K562 (cell line): ENCODE measurements around the gene BCL10. TPM values are rescaled to one million over a fixed set of nuclear protein-coding genes. Genes with fewer than 3 reads are reported as not detected.
A peak's percentile ranks its signal among the peaks of the same experiment; 100 is the strongest.

Source experiments
- AFF1 ChIP-seq, 2 experiments: fragments of 450-650 bp; IDR thresholded peaks; 2 replicates each; pipeline ENCODE4 v1.6.1; 2018; ENCODE audit warnings: mild to moderate bottlenecking in 2 of 2, low read depth in 1 of 2; ENCODE audit not compliant: partially characterized antibody in 2 of 2
- CEBPG ChIP-seq, 3 experiments: fragments of 200-800 bp in 1 of 3; sonication (Bioruptor generic) in 1 of 3; sonication (generic) in 1 of 3; formaldehyde crosslinking in 1 of 3; IDR thresholded peaks in 2 of 3; conservative IDR thresholded peaks in 1 of 3; 2 replicates each; pipeline versions ENCODE4 v1.6.1 to v1.8.0; 2016 to 2022; ENCODE audit warnings: missing compliant biosample characterization in 2 of 3, missing genetic modification characterization in 2 of 3, mild to moderate bottlenecking in 1 of 3, missing genetic modification reagents in 1 of 3
- HIVEP1 ChIP-seq: fragments of 250-450 bp; sonication (Bioruptor Pico); IDR thresholded peaks from 2 replicates; pipeline ENCODE4 v1.4.0; 2020; ENCODE audit warnings: mild to moderate bottlenecking
- KDM4B ChIP-seq, 2 experiments: fragments of 450-650 bp in 1 of 2; sonication (generic) in 1 of 2; IDR thresholded peaks; 2 replicates each; pipeline ENCODE4 v1.6.1; 2016 to 2017; ENCODE audit warnings: borderline replicate concordance in 2 of 2, antibody characterized with exemption in 1 of 2, low read depth in 1 of 2, mild to moderate bottlenecking in 1 of 2
- LEF1 ChIP-seq: fragments of 450-650 bp; IDR thresholded peaks from 2 replicates; pipeline ENCODE4 v1.6.1; 2016; ENCODE audit warnings: mild to moderate bottlenecking
- MAFG ChIP-seq: fragments of 450-650 bp; conservative IDR thresholded peaks from 2 replicates; pipeline ENCODE4 v1.6.1; 2016; ENCODE audit warnings: missing genetic modification characterization, missing compliant biosample characterization
- MAX ChIP-seq: sonication (generic); formaldehyde crosslinking; IDR thresholded peaks from 2 replicates; pipeline ENCODE4 v1.9.0; 2022; ENCODE audit warnings: mild to moderate bottlenecking, missing genetic modification reagents
- NR2C2 ChIP-seq, 2 experiments: fragments of 200-800 bp in 1 of 2; sonication (Bioruptor generic) in 1 of 2; sonication (generic) in 1 of 2; formaldehyde crosslinking in 1 of 2; IDR thresholded peaks; 2 replicates each; pipeline versions ENCODE4 v1.6.1 to v1.8.0; 2016 to 2022; ENCODE audit warnings: mild to moderate bottlenecking in 1 of 2, missing compliant biosample characterization in 1 of 2, missing genetic modification characterization in 1 of 2, missing genetic modification reagents in 1 of 2
- NRF1 ChIP-seq, 2 experiments: fragments of 450-650 bp; IDR thresholded peaks in 1 of 2; conservative IDR thresholded peaks in 1 of 2; 2 replicates each; pipeline ENCODE4 v1.6.1; 2014; ENCODE audit warnings: mild to moderate bottlenecking in 2 of 2
- PCBP2 ChIP-seq: fragments of 200-400 bp; formaldehyde crosslinking; IDR thresholded peaks from 2 replicates; pipeline ENCODE4 v1.6.1; 2018; ENCODE audit warnings: low read length, low read depth, mild to moderate bottlenecking, moderate library complexity; ENCODE audit not compliant: poor library complexity, severe bottlenecking
- POLR2H ChIP-seq: IDR thresholded peaks from 2 replicates; pipeline ENCODE4 v1.6.1; 2016; ENCODE audit warnings: missing genetic modification characterization, low read depth, mild to moderate bottlenecking, control low read depth, missing compliant biosample characterization, moderate library complexity
- SMARCE1 ChIP-seq: fragments of 450-650 bp; IDR thresholded peaks from 2 replicates; pipeline ENCODE4 v1.7.1; 2016; ENCODE audit warnings: mild to moderate bottlenecking
- TOE1 ChIP-seq, 2 experiments: fragments of 450-650 bp in 1 of 2; sonication (generic) in 1 of 2; formaldehyde crosslinking in 1 of 2; IDR thresholded peaks; 2 replicates each; pipeline versions ENCODE4 v1.7.1 to v1.8.0; 2016 to 2022; ENCODE audit warnings: borderline replicate concordance in 2 of 2, mild to moderate bottlenecking in 2 of 2, antibody characterized with exemption in 1 of 2, inconsistent platforms in 1 of 2, low read depth in 1 of 2, missing genetic modification reagents in 1 of 2, moderate library complexity in 1 of 2
- ZBTB34 ChIP-seq: fragments of 250-450 bp; sonication (Bioruptor Pico); IDR thresholded peaks from 2 replicates; pipeline ENCODE4 v1.8.0; 2021; ENCODE audit warnings: mild to moderate bottlenecking, moderate library complexity
- ZNF133 ChIP-seq: fragments of 250-450 bp; sonication (Bioruptor Pico); IDR thresholded peaks from 2 replicates; pipeline ENCODE4 v1.4.0; 2020; ENCODE audit warnings: mild to moderate bottlenecking
- ZNF174 ChIP-seq: fragments of 250-450 bp; sonication (Bioruptor Pico); IDR thresholded peaks from 2 replicates; pipeline ENCODE4 v1.4.0; 2020; ENCODE audit warnings: mild to moderate bottlenecking
- polyA plus RNA-seq, 8 experiments: library from polyadenylated mRNA; depleted of rRNA in 4 of 8; stranded (reverse) in 5 of 8; unstranded in 3 of 8; fragments of >200 nt; fragmentation: Nextera tagmentation in 2 of 8; fragmentation: Illumina TruSeq in 1 of 8; extraction: Ambion mirVana in 2 of 8; extraction: Trizol in 1 of 8; gene quantifications; 2 replicates each; pipeline versions ENCODE4 v1.2.1 to v1.2.3, GENCODE V29; 2011 to 2014; ENCODE audit warnings: inconsistent platforms in 1 of 8, missing spikeins in 1 of 8
- total RNA-seq, 7 experiments: library from RNA; depleted of rRNA in 6 of 7; stranded (reverse); fragments of >200 nt in 6 of 7; fragmentation: Illumina TruSeq in 2 of 7; extraction: Trizol in 2 of 7; gene quantifications; 2 replicates each; pipeline versions ENCODE4 v1.2.1 to v1.2.3, GENCODE V29; 2011 to 2021; ENCODE audit warnings: low replicate concordance in 1 of 7

Gene BCL10
- total and polyA plus RNA-seq, 9 of the 15 experiments (the other 6 are each of a cell fraction or from before 2014, with no cell fraction given), result 8.0 to 19.4 (median 12.3) TPM

GRCh38 chr1:85273397-85273796, 3.0 kb downstream of the BCL10 start (continued):
- TF ChIP-seq AFF1 (IDR thresholded peaks at IDR 0.05; ENCODE audit: low read depth in 1 of 2, partially characterized antibody in 2 of 2) (no peak), NRF1 (conservative IDR thresholded peaks at IDR 0.05 in 1 of 2, IDR thresholded peaks at IDR 0.05 in 1 of 2) (no peak), CEBPG (CRISPR knock-in tag; IDR thresholded peaks at IDR 0.05) (no peak), CEBPG (tag; conservative IDR thresholded peaks at IDR 0.05 in 1 of 2, IDR thresholded peaks at IDR 0.05 in 1 of 2) (no peak), TOE1 (IDR thresholded peaks at IDR 0.05; ENCODE audit: borderline replicate concordance) (no peak), TOE1 (CRISPR knock-in tag; IDR thresholded peaks at IDR 0.05; ENCODE audit: borderline replicate concordance, low read depth) (no peak), SMARCE1 (no peak), ZNF174 (CRISPR knock-in tag) (no peak), POLR2H (tag) (no peak), KDM4B (IDR thresholded peaks at IDR 0.05; ENCODE audit: borderline replicate concordance in 2 of 2, low read depth in 1 of 2) (no peak), ZNF133 (CRISPR knock-in tag) (no peak), MAX (CRISPR knock-in tag) (no peak), HIVEP1 (CRISPR knock-in tag) (no peak), NR2C2 (CRISPR knock-in tag; IDR thresholded peaks at IDR 0.05) (no peak), NR2C2 (tag; IDR thresholded peaks at IDR 0.05) (no peak), MAFG (peak; percentile 51; the same call in 1 of the 2 replicates), PCBP2 (no peak), LEF1 (no peak), ZBTB34 (CRISPR knock-in tag) (no peak)
